Mucosa of gallbladder (tissue), 1 donor: ENCODE measurements around the gene NR0B2. TPM values are rescaled to one million over a fixed set of nuclear protein-coding genes. Genes with fewer than 3 reads are reported as not detected.
"Not testable (repeated sequence)": the region's sequence is repeated elsewhere in the genome, so short reads cannot be mapped to it uniquely, and the experiment has no call there.

ENCODE experiments used
- DNase-seq: peaks from one replicate; pipeline ENCODE4 v3.0.0-alpha.2; 2020; ENCODE audit warnings: low spot score
- total RNA-seq: library from RNA; stranded (reverse); gene quantifications from one replicate; pipeline ENCODE4 v1.2.1, GENCODE V29; 2021
- donor health status: DM: no; HTN: no; CAD: no.

Gene NR0B2
- 98.9 TPM for total RNA-seq

- DNase-seq = peak; percentile 94
Observed at GRCh38 chr1:26913754-26914619, at the start of gene NR0B2. Gene NR0B2, minus strand, starts transcription at chr1:26913975. Its CDS starts 35 bp downstream, at chr1:26913940.

- DNase-seq = no peak
Observed at GRCh38 chr1:26961826-26962225, 48.1 kb upstream of the NR0B2 start.

- DNase-seq = no peak
Observed at GRCh38 chr1:26960625-26960966, 46.8 kb upstream of the NR0B2 start.

GRCh38 chr1:26959722-26960624, 46.2 kb upstream of the NR0B2 start, which contains the start of gene KDF1:
Gene KDF1, minus strand, starts transcription at chr1:26960468. Its CDS starts 8,088 bp downstream, at chr1:26952380.
- peak; percentile 78 for DNase-seq

- no peak for DNase-seq
Observed at GRCh38 chr1:26959270-26959669, 45.5 kb upstream of the NR0B2 start.

GRCh38 chr1:26957306-26957705, 43.5 kb upstream of the NR0B2 start:
- DNase-seq = no peak

- DNase-seq = no peak
Observed at GRCh38 chr1:26956321-26956720, 42.5 kb upstream of the NR0B2 start.

- DNase-seq = no peak
Observed at GRCh38 chr1:26953374-26953773, 39.6 kb upstream of the NR0B2 start.

GRCh38 chr1:26951821-26952497, 38.2 kb upstream of the NR0B2 start:
- DNase-seq = no peak

- DNase-seq = no peak
Observed at GRCh38 chr1:26951216-26951615, 37.4 kb upstream of the NR0B2 start.

- DNase-seq = no peak
Observed at GRCh38 chr1:26950602-26951001, 36.8 kb upstream of the NR0B2 start.

- peak; percentile 27 for DNase-seq
Observed at GRCh38 chr1:26949926-26950319, 36.1 kb upstream of the NR0B2 start.

GRCh38 chr1:26949266-26949925, 35.6 kb upstream of the NR0B2 start:
- DNase-seq = no peak

GRCh38 chr1:26948725-26949057, 34.9 kb upstream of the NR0B2 start:
- DNase-seq = not testable (repeated sequence)

GRCh38 chr1:26946270-26946669, 32.5 kb upstream of the NR0B2 start:
- DNase-seq = no peak

GRCh38 chr1:26945728-26946127, 32.0 kb upstream of the NR0B2 start:
- no peak for DNase-seq

- DNase-seq = no peak
Observed at GRCh38 chr1:26945138-26945537, 31.4 kb upstream of the NR0B2 start.

GRCh38 chr1:26942656-26943055, 28.9 kb upstream of the NR0B2 start:
- no peak for DNase-seq

- no peak for DNase-seq
Observed at GRCh38 chr1:26941311-26941710, 27.5 kb upstream of the NR0B2 start.

GRCh38 chr1:26938659-26939025, 24.9 kb upstream of the NR0B2 start:
- DNase-seq = no peak

- DNase-seq = no peak
Observed at GRCh38 chr1:26938004-26938658, 24.4 kb upstream of the NR0B2 start.
